Kidney tubule cell (primary cell): Measurements from ENCODE around the gene NAA30.
A peak's percentile ranks its signal among the peaks of the same experiment; 100 is the strongest.
"Not testable (repeated sequence)": the region's sequence is repeated elsewhere in the genome, so short reads cannot be mapped to it uniquely, and the experiment has no call there.

Experiments
- DNase-seq: peaks from one replicate; pipeline ENCODE4 v3.0.0-alpha.2; 2018; ENCODE audit warnings: low spot score

Gene NAA30

GRCh38 chr14:57390037-57390805 lies at the start of gene NAA30:
TSS of gene NAA30 (plus strand) at chr14:57390586. CDS start at chr14:57390958, 372 bp downstream.
- peak; percentile 97 for DNase-seq

- not testable (repeated sequence) for DNase-seq
Observed at GRCh38 chr14:57343545-57344297, 46.7 kb upstream of the NAA30 start.

- no peak for DNase-seq
Observed at GRCh38 chr14:57345106-57345505, 45.3 kb upstream of the NAA30 start.

GRCh38 chr14:57346741-57347140 lies 43.6 kb upstream of the NAA30 start:
- no peak for DNase-seq

GRCh38 chr14:57352396-57353170 lies 37.8 kb upstream of the NAA30 start:
- DNase-seq: peak; percentile 20

GRCh38 chr14:57355081-57355800 lies 35.1 kb upstream of the NAA30 start:
- no peak for DNase-seq

- peak; percentile 77 for DNase-seq
Observed at GRCh38 chr14:57362361-57362760, 28.0 kb upstream of the NAA30 start.

GRCh38 chr14:57364659-57365450 lies 25.5 kb upstream of the NAA30 start:
- DNase-seq: no peak

- not testable (repeated sequence) for DNase-seq
Observed at GRCh38 chr14:57370187-57370586, 20.2 kb upstream of the NAA30 start.

- DNase-seq: no peak
Observed at GRCh38 chr14:57371013-57371412, 19.4 kb upstream of the NAA30 start.

GRCh38 chr14:57375156-57375555 lies 15.2 kb upstream of the NAA30 start:
- no peak for DNase-seq

GRCh38 chr14:57378661-57379060 lies 11.7 kb upstream of the NAA30 start:
- no peak for DNase-seq

GRCh38 chr14:57380935-57381334 lies 9.5 kb upstream of the NAA30 start:
- peak; percentile 22 for DNase-seq

- peak; percentile 89 for DNase-seq
Observed at GRCh38 chr14:57382283-57382682, 8.1 kb upstream of the NAA30 start.

- DNase-seq: no peak
Observed at GRCh38 chr14:57383125-57383745, 7.2 kb upstream of the NAA30 start.

GRCh38 chr14:57388067-57388466 lies 2.3 kb upstream of the NAA30 start:
- no peak for DNase-seq

- DNase-seq: no peak
Observed at GRCh38 chr14:57389646-57390036, 745 bp upstream of the NAA30 start.

- DNase-seq: peak; percentile 54
Observed at GRCh38 chr14:57390806-57391516, 575 bp downstream of the NAA30 start.

- DNase-seq: peak; percentile 5
Observed at GRCh38 chr14:57391517-57392195, 1.3 kb downstream of the NAA30 start.
